GM12873 (cell line): ENCODE measurements around the gene RBM19.

Source experiments
- TF ChIP-seq, protein P1 (sequence below): IDR thresholded peaks from 2 replicates; pipeline ENCODE4 v1.5.1; 2012; ENCODE audit warnings: low read depth, mild to moderate bottlenecking, moderate library complexity, low read length, control low read depth; ENCODE audit not compliant: insufficient read depth; ENCODE audit errors: missing control alignments

The RBM19 gene

DNA sequence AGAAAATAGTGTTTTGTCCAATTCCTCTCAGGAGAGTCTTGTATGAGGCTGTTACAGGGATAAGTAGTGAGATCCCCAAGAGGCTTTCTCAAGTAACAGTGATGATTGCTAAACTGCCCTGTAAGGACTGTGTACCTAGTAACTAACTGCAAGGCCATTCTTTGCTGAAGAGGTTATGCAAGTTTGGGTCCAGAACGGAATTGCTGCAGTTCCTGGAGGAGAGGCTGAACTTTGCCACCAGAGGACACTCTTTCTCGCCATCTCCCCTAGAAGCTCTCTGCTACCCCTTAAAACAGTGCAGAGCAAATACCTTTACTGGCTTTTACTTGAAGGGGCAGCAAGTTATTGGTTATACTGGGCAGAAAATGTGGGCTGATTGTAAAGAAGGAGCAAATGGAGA is 180.0 kb downstream of the RBM19 start:
- TF ChIP-seq, protein P1, sequence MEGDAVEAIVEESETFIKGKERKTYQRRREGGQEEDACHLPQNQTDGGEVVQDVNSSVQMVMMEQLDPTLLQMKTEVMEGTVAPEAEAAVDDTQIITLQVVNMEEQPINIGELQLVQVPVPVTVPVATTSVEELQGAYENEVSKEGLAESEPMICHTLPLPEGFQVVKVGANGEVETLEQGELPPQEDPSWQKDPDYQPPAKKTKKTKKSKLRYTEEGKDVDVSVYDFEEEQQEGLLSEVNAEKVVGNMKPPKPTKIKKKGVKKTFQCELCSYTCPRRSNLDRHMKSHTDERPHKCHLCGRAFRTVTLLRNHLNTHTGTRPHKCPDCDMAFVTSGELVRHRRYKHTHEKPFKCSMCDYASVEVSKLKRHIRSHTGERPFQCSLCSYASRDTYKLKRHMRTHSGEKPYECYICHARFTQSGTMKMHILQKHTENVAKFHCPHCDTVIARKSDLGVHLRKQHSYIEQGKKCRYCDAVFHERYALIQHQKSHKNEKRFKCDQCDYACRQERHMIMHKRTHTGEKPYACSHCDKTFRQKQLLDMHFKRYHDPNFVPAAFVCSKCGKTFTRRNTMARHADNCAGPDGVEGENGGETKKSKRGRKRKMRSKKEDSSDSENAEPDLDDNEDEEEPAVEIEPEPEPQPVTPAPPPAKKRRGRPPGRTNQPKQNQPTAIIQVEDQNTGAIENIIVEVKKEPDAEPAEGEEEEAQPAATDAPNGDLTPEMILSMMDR, result peak; percentile 22

DNA sequence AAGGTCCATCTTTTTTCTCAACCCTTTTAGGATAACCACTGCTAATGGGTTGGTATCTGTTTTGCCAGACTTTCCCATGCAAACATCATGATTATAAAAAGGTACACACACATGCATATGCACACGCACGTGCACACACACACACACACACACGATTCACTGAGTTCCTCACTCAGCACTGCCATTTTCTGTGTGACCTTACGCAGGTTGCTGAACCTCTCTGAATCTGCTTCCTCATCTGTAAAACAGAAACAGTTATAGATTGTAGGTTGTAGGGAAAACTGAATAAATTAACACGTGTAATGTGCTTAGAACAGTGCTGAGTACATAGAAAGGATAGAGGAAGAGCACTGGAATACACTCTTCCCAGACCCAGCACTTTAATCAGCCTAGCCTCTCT is 182.3 kb downstream of the RBM19 start:
- TF ChIP-seq, protein P1, result no peak

DNA sequence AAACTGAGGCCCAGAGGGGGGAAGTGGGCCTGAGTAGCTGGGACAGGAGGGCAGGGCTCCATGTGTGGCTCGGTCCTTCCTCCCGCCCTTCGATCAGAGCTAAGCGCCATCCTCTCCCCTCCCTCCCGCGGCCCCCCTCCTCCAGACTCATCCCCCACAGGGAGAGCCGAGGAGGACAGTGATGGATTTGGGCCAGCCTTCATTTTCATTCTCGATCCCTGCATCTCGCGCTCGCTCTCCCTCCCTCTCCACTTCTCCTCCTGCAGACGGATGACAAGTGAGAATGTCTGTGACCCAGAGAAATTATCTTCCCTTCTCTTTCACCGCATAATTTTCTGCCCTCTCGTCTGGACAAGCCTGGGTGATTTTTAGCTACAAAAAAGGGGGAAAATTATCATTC is 183.3 kb downstream of the RBM19 start:
- TF ChIP-seq, protein P1, result no peak

DNA sequence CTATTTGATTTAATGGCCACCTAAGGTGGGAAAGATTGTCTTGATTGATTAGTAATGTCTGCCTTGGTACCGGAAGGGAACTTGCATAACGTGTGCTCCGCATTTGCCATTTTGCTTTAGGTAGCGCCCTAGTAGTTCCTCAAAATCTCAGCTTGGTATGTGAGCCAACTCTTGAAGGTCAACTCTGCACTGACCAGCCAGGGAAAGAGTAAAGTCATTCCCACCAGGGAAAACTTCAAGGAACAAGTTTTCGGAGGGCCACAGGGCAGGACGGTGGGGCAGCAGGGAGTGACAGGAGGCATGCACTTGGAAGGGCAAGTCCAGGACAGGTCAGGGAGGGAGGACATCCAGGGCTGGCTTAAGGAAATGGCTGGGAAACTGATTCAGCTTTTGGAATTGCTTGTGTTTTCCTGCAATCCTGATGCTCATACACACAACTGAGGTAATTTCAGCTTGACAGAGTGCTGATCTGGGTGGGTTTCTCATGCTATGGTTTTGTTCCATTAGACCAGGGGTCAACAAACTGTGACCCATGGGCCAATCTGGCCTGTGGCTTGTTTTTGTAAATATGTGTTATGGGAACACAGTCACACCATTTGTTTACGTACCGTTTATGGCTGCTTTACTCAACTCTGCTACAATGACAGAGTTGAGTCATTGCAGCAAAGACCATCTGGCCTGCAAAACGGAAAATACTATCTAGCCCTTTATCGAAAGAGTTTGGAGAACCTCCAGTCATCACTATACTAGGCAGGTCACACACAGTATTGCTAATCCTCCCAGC is 184.5 kb downstream of the RBM19 start:
- TF ChIP-seq, protein P1, result no peak

DNA sequence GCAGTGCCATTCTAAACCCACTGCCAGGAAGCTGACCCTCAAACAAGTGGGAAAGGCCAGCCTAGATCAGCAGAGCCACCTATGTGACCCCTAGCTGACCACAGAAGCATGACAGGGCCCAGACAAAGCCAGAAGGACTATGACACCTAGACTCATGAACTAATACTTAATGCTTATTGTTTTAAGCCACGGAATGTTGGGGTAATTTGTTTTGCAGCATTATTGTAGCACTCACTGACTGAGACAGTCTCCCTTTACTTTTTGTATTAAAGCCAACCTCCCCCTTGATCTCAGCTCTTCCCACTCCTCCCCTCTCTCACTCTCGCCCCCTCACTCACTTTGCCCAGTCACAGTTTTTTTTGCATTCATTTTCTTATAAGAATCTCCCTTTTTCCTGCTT is 186.4 kb downstream of the RBM19 start:
- TF ChIP-seq, protein P1, result no peak

DNA sequence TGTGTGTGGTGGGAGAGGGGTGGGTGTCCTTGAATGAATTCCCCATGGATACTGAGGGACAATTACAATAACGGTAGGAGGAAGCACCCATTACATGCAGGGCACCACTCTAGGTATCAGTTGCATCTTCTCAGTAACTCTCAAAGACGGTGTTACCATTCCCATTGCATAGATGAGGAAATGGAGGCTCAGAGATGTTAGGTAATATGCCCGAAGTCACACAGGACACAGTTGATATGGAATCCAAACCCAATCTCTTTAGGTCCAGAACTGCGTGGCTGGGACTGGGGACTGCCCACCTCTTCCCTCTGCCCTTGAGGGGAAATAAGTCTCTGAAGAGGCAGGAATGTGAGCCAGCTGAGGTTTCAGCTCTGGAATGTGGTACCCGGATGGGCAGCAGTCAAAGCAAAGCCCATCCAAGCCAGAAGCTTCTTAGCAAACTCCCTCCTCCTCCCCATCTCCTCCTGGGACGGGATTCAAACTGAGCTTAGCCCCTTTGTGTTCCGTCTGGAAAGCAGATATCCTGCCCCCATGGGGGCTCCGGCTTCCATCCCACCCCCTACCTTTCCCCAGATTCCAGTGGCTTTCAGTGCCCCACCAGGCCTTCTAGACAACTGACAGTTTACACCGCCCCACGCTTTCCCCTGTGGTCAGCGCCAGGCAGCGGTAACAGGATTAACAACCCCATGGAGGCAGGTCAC is 187.5 kb downstream of the RBM19 start:
- TF ChIP-seq, protein P1, result no peak

DNA sequence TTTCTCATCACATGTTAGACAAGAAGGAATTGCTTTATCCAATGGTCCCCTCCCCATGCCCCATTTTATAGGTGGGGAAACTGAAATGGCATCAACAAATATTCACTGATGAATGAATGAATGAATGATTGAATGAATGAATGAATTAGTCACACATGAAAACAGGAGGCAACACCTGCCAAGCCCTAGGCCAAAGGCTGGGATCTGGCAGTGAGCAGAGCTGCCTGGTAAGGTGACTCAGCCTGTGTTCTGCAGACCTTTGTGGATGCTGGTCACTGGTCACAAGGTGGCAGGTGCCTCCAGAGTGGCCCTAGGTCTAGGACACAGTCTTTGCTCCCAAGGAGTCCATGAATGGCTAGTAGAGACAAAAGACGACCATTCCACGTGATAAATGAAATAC is 188.4 kb downstream of the RBM19 start:
- TF ChIP-seq, protein P1, result no peak
